Fibroblast of skin of left biceps (primary cell): ENCODE results near the gene GYPE.
"Not testable (repeated sequence)": the region's sequence is repeated elsewhere in the genome, so short reads cannot be mapped to it uniquely, and the experiment has no call there.

Experiments
- DNase-seq, 2 experiments: peaks; one replicate each; pipeline ENCODE4 v3.0.0-alpha.2; 2013; ENCODE audit warnings: low read depth in 2 of 2

Gene GYPE

DNA sequence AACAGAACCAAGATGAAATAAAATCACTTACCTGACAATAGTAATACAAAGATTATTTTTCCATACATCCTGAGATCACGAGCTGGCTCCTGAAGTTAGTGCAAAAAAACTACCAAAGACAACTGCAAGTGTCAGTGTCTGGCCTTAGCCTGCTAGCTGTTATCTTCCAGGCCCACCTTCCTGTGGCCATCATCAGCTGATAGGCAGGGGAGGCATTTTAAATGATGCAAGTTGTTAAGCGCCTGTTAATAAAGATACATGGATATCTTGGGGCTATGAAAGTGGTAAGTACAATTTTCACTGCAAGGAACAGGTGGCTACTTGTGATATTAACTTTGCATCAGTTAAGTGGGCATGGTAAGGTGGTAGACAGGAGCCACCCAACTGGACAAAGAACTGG is at the start of gene GYPE:
TSS of gene GYPE (minus strand) at position 120 of the 400 bp plus-strand sequence. CDS start at position 68, 52 bp downstream.
- DNase-seq, result not testable (repeated sequence)

- DNase-seq, result not testable (repeated sequence)
Observed at GRCh38 chr4:143951458-143951972, 46.2 kb upstream of the GYPE start.

- DNase-seq, result not testable (repeated sequence)
Observed at GRCh38 chr4:143950967-143951366, 45.6 kb upstream of the GYPE start.

DNA sequence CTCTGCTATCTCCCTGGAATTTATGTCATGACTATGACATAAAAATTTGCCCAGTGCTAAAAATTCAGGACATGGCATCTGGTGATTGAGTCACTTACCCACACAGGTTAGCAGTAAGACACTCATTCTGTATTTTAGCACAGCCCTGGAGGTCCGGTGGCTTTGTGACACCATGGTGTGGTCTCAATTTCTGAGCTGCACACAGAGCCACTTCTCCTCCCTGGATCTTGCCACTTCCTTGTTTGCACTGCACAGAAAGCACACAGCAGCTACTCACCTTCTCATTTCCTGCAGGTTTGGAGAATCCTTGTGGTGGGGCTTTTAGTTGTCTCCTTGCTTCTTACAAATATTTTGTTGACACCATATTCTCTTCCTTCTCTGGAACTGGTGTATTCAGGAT is 44.8 kb upstream of the GYPE start:
- DNase-seq, result not testable (repeated sequence)

DNA sequence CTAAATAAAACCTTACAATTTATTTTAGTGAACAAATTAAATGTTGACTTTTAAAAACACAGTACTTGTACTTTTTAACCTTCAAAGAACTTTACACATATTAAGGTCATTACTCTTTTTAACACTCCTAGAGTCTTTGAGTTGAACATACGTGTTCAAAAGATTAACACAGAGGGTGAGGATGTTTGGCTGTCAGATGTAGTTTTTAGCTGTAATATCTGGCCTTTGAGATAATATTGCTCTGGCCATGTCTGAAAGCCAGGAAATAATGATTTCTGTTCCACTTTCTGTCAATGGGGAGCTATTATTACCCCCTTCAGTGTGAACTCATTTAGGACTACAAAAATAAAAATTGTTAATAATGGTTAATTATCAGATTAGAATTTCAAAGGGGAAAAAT is 42.1 kb upstream of the GYPE start:
- not testable (repeated sequence) for DNase-seq

GRCh38 chr4:143940708-143941107 is 35.3 kb upstream of the GYPE start:
- DNase-seq, result not testable (repeated sequence)

DNA sequence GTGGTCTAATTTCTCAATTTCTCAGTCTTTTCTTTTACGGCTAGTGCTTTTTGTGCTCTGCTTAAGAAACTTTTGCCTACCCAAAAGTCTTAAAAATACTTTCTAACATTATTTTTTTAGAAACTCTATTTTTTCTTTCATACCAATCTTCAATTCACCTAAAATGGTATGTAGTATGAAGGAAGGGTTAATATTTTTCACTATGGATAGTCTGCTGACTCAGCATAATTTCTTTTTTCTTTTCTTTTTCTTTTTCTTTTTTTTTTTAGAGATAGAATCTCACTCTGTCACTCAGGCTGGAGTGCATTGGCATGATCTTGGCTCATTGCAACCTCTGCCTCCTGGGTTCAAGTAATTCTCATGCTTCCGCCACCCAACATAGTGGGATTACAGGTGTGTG is 34.2 kb upstream of the GYPE start:
- DNase-seq, result no peak

- not testable (repeated sequence) for DNase-seq
Observed at GRCh38 chr4:143938890-143939289, 33.5 kb upstream of the GYPE start.

GRCh38 chr4:143921181-143921580 is 15.8 kb upstream of the GYPE start:
- DNase-seq, result no peak

GRCh38 chr4:143916485-143916884 is 11.1 kb upstream of the GYPE start:
- not testable (repeated sequence) for DNase-seq

DNA sequence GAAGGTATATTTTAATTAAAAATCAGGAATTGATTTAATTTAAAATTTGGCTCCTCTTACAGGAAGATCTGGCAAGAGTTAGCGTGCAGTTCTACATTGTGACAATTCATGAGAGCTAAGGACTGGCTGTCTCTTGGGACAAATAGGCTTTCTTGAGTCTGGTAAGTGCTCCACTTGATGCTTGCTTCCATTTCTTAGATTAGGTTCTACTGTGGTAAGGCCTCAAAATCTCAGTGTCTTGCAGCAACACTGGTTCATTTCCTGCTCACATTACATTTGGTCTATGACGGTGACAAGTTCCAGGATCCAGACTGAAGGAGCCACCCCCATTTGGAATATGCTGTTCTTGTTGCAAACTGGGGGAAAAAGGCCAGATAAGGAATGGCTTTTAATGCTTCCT is 7.1 kb upstream of the GYPE start:
- not testable (repeated sequence) for DNase-seq

- DNase-seq, result not testable (repeated sequence)
Observed at GRCh38 chr4:143911528-143912417, 6.4 kb upstream of the GYPE start.

DNA sequence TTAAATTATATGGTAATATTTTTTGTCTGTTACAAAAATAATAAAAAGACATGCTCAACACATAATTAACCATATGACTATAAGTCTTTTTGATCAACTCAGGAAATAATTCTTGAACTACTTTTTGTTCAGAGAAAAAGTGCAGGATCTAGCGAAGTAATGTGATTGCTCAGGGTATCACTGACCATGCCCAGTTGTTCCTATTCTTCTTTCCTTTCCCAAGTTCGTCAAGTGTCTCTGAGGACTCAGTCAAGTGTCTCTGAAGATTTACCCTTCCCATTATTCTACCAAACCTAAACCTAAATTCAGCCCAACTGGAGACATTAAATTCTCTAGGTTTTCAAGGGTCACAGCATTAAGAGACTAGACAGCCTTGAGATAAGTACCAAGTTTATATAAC is 5.5 kb upstream of the GYPE start:
- not testable (repeated sequence) for DNase-seq

DNA sequence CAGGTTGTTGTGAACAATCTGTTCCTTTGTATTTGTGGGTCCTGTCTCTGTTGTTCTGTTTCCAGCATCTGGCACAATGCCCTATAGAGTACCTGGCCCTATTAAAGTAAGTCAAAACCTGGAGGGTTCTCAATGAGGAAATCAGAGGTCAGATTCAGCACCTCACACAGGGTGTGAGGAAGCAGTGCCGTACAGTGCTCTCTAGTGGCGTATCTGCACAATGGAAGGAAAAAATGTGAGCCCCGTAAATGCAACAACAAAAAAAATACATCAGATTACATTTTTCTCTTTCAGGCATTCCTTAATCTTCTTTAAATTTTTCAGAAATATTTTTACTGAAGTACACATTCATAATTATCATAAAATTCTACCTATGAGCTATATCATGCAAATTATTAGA is 2.5 kb upstream of the GYPE start:
- DNase-seq, result not testable (repeated sequence)

GRCh38 chr4:143904431-143904830 is 928 bp downstream of the GYPE start:
- not testable (repeated sequence) for DNase-seq

DNA sequence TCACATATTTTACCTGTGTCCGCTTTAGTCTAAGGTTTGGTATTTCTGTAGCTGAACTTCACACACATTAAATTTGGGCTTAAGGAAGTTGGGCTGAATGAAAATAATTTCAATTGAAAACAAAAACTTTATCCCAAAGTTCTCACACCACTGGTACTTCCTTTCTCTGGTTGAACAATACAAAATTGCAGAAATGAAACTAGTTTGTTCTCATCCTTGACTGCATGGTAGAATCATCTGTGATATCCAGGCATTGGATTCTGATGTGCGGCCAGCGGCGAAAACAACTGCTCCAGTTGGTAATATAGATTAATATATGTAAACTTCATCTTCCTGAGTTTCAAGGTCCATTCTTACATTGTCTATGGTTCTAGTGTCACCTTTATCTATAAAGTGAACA is 15.0 kb downstream of the GYPE start:
- DNase-seq, result not testable (repeated sequence)

DNA sequence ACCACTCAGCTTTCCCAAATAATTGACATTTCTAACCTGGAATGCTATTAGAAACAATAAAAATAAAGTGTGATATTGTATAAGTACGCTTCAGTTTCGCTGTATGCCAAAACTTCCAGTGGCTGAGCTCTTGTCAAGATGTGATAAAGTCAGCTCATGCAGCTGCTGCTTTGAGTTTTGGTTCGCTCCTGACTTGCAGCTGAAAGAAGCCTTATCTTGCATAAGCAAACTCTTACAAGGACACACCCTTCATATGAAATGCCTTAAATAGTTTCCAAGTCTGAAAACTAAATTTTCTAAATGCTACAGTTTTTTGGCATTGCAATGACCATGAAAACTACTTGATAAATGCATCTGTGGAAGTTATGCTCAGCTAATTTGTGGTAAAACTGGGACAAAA is 17.2 kb downstream of the GYPE start:
- not testable (repeated sequence) for DNase-seq

DNA sequence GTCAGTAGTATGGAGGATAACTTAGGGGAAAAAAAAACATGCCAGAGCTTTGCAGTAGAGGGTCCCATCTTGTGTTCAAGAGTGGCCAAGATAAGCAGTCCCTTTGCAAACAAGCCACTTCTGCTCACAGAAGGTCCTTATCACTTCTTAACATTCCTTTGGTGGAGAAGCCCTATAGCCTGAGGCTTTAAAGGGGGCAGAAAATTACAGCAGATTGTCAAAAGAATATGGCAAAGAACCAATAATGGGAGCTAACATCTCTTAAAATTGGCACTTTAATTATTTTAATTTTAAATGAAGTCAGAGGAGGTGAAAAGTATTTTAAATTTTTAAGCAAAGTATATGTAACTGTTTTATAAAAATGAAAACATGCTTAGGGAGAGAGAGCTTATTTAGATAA is 20.4 kb downstream of the GYPE start:
- DNase-seq, result not testable (repeated sequence)

DNA sequence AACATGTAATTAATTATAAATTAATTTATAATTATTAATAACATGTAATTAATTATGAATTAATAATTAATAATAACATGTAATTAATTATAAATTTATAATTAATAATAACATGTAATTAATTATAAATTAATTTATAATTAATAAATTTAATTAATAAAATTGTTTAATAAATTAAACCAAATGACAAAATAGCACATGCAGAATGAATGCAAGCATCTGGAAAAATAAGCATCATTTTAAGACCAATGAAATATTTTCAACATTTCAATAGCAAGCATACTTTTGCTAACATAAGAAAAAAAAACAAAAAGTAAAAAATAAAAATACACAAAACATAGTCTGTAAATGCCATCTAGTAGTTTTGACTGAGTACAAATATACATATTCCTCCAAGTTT is 21.8 kb downstream of the GYPE start:
- DNase-seq, result no peak

GRCh38 chr4:143882892-143883291 is 22.5 kb downstream of the GYPE start:
- no peak for DNase-seq

DNA sequence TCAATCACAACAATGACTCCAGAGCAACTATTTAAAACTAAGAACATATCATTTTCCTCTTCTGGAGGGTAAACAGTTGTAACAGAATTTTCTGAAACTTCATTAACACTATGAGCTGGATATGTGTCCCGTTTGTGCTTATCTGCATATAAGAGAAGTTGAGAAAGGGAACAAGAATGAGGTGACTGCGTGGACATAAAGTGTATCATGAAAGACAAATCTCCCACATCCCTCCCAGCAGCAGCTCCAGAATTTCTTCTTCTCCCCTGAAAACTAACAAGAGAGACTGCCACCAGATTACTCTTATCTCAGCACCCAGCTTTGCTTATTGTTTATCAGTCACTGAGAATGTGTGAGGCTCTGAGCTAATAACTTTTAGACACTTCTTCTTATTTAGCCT is 25.8 kb downstream of the GYPE start:
- DNase-seq, result not testable (repeated sequence)

- DNase-seq, result not testable (repeated sequence)
Observed at GRCh38 chr4:143875357-143875756, 30.0 kb downstream of the GYPE start.
